ENCODE data around the gene PHLPP1. TPM values are rescaled to one million over a fixed set of nuclear protein-coding genes. Genes with fewer than 3 reads are reported as not detected.

The PHLPP1 gene
- total RNA-seq, 1 donor from 2014 or later = 3.4 TPM

DNA sequence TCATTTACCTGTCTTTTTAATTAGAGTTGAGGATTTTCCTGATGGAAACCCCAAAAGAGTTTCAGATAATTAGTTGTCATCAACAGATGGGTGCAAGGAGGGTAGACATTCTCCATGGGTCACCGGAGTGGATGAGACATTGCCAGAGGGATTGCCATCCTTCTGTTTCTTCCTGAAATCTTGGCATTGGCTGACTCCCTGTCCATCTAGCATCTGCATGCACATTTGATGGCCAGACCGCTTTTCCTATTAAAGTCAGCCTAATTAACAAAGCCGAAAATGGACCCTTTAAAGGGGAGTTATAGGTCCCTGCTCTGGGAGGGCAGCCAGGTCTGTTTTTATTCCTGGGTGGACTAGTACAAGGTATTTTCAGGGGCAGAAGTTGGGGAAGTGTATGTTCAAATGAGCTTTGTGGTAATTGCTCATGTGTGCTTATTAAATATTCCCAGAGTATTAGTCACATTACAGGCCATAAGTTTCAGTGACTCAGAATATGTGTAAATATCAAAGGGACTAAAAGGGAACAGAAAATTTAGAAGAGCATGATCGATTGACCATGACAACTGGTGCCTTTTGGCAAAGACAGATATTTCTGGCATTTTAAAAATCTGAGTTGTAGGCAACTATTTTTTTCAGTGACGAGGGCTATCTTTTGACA, 209.8 kb downstream of the PHLPP1 start:
- FAIRE-seq (no peak), DNase-seq (ENCODE audit: low read depth) (peak; percentile 79)
- no peak overlapping the region for H3K4me3 ChIP-seq (ENCODE audit: low read depth, low read length)
- H3K27me3 ChIP-seq (ENCODE audit: control insufficient read depth, insufficient read depth, low read length) = no peaks in the 10 kb centered on the region
- TF ChIP-seq CTCF (IDR thresholded peaks at IDR 0.05; ENCODE audit: insufficient read depth, low read length, severe bottlenecking) = no peak
- H3K36me3 ChIP-seq (ENCODE audit: control insufficient read depth, insufficient read depth, low read length) = no peaks in the 10 kb centered on the region

DNA sequence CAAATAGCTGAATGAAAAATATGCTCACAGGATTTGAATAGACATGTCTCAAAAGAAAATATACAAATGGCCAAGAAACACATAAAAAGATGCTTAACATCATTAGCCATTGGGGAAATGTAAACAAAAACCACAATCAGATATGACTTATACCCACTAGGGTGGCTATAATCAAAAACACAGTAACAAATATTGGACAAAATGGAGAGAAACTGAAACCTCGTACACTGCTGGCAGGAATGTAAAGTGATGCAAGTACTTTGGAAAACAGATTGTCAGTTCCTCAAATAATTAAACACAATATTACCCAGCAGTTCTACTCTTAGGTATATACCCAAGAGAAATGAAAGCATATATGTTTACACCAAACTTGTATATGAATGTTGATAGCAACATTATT, 213.0 kb downstream of the PHLPP1 start:
- DNase-seq (ENCODE audit: low read depth) = no peak

DNA sequence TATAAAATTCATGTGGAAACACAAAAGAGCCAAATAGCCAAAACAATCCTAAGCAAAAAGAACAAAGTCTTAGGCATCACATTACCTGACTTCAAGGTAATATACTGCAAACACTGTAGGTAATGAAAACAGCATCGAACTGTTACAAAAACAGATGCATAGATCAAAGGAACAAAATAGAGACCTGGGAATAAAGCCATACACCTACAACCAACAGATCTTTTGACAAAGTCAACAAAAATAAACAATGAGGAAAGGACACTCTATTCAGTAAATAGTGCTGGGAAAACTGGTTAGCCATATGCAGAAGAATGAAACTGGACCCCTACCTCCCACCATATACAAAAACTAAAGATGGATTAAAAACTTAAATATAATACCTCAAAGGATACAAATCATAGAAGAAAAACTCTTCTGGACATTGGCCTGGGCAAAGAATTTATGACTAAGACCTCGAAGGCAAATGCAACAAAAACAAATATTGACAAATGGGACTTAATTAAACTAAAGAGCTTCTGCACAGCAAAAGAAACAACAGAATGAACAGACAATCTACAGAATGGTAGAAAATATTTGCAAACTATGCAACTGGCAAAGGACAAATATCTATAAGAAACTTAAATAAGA, 218.0 kb downstream of the PHLPP1 start:
- no peak for TF ChIP-seq CTCF (IDR thresholded peaks at IDR 0.05; ENCODE audit: insufficient read depth, low read length, severe bottlenecking)
- no peak for FAIRE-seq
- no peak overlapping the region for H3K4me3 ChIP-seq (ENCODE audit: low read depth, low read length)
- DNase-seq (ENCODE audit: low read depth) = no peak
- no peaks in the 10 kb centered on the region for H3K27me3 ChIP-seq (ENCODE audit: control insufficient read depth, insufficient read depth, low read length)
- no peaks in the 10 kb centered on the region for H3K36me3 ChIP-seq (ENCODE audit: control insufficient read depth, insufficient read depth, low read length)

More for the DNA sequence above, 213.0 kb downstream of the PHLPP1 start:
- Histone ChIP-seq H3K27me3 (ENCODE audit: control insufficient read depth, insufficient read depth, low read length) (no peaks in the 10 kb centered on the region), H3K4me3 (ENCODE audit: low read depth, low read length) (no peak overlapping the region), H3K36me3 (ENCODE audit: control insufficient read depth, insufficient read depth, low read length) (no peaks in the 10 kb centered on the region)
- TF ChIP-seq CTCF (IDR thresholded peaks at IDR 0.05; ENCODE audit: insufficient read depth, low read length, severe bottlenecking) = no peak
- no peak for FAIRE-seq

- Histone ChIP-seq H3K4me3 (ENCODE audit: low read depth, low read length) (no peak overlapping the region), H3K36me3 (ENCODE audit: control insufficient read depth, insufficient read depth, low read length) (no peaks in the 10 kb centered on the region), H3K27me3 (ENCODE audit: control insufficient read depth, insufficient read depth, low read length) (no peaks in the 10 kb centered on the region)
- no peak for FAIRE-seq
- DNase-seq (ENCODE audit: low read depth) = no peak
- no peak for TF ChIP-seq CTCF (IDR thresholded peaks at IDR 0.05; ENCODE audit: insufficient read depth, low read length, severe bottlenecking)
Observed at GRCh38 chr18:62935994-62936393, 220.7 kb downstream of the PHLPP1 start.

DNA sequence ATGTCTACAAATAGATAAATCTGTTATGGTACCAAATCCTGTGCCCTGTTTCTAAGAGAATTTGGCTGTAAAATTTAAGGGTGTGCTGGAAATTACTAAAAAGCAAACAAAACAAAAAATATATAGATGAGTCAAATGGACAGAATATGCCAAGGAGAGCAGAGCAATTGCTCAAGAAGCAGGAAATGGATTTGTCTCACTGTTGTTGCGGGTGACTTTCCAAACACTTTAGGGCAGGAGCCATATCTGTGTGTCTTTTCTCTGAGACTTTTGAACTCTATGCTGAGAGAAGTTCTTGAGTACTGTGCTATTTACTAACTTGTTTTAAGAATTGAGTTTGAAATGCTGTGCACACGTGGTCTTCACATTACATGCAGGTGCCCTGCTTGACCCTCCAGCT, 221.7 kb downstream of the PHLPP1 start:
- no peaks in the 10 kb centered on the region for H3K36me3 ChIP-seq (ENCODE audit: control insufficient read depth, insufficient read depth, low read length)
- no peaks in the 10 kb centered on the region for H3K27me3 ChIP-seq (ENCODE audit: control insufficient read depth, insufficient read depth, low read length)
- FAIRE-seq (no peak), DNase-seq (ENCODE audit: low read depth) (peak; percentile 52)
- TF ChIP-seq CTCF (IDR thresholded peaks at IDR 0.05; ENCODE audit: insufficient read depth, low read length, severe bottlenecking) = no peak
- H3K4me3 ChIP-seq (ENCODE audit: low read depth, low read length) = no peak overlapping the region
